ENCODE data around the gene C10orf62.
"Not testable (repeated sequence)": the region's sequence is repeated elsewhere in the genome, so short reads cannot be mapped to it uniquely, and the experiment has no call there.

C10orf62 gene

GRCh38 chr10:97564776-97565175 is 24.7 kb upstream of the C10orf62 start:
- no peak for DNase-seq

DNA sequence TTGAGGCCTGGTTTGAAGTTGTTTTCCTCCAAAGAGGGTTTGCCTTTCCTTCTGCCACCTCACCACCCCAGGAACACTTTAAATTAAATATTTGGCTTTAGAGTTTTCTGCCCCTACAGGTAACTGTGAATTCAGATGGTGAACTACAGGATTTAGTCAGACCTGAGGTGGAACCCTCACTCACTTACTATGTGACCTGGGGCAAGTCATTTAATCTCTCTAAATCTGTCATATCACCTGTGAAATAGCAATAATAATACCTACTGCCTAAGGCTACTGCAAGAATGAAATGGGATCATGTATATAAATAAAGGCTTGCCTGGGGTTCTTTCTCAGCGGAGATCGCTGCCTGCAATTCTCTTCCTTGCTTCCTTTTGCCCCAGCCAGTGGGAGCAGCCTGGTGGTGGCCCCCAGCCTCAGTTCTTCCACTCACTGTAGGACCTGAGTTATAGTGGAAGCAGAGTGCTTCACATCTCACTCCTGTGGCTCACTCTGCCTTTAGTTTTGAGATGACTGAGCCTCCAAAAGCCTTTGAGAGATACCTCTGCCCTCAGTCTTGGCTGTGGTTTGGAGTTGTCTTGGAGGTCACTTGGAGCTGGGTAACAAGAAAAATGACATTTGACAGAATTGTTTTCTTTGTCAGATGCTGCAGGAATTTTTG is 23.1 kb upstream of the C10orf62 start:
- no peak for DNase-seq

GRCh38 chr10:97567891-97568290 is 21.6 kb upstream of the C10orf62 start:
- DNase-seq = no peak

DNA sequence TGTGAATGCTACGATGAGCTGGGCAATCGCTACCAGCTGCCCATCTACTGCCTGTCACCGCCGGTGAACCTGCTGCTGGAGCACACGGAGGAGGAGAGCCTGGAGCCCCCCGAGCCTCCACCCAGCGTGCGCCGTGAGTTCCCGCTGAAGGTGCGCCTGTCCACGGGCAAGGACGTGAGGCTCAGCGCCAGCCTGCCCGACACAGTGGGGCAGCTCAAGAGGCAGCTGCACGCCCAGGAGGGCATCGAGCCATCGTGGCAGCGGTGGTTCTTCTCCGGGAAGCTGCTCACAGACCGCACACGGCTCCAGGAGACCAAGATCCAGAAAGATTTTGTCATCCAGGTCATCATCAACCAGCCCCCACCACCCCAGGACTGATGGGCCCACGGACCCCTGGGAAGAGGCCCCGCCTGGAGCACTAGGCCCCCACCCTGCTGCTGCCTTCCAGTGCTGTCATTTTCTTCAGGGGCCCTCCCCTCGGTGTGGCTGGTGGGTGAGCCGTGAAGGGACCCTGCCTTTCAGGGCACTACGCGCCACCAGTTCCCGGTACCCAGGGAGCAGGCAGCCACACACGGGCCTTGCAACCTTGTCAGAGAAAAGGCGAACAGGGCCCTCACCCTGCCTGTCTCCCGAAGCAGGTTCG is 19.3 kb upstream of the C10orf62 start:
- no peak for DNase-seq

- no peak for DNase-seq
Observed at GRCh38 chr10:97570789-97571471, 18.6 kb upstream of the C10orf62 start.

GRCh38 chr10:97571622-97572021 is 17.9 kb upstream of the C10orf62 start:
- DNase-seq = no peak

GRCh38 chr10:97572214-97572989 is 17.1 kb upstream of the C10orf62 start, which contains the start of gene ANKRD2:
TSS of gene ANKRD2 (plus strand) at chr10:97572779. CDS start at chr10:97572789, 10 bp downstream.
- DNase-seq = peak; percentile 58

DNA sequence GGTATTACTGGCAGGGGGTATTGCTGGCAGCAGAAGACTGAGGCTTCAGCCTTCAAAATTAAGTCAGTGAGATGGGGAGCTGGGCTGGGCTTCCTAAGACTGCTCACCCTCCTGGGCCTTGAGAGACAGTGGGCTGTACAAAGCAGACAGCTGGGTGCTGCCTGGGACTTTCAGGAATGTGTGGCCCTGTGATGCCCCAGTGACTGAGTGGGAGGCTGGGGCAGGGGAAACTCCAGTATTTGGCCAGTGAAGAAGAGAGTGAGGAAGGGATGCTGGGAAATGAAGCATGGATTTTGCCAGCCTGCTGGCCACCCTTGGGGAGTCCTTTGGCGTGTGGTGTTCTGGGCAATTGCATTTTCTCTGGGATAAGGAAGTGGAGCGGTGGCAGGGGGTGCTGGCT is 16.5 kb upstream of the C10orf62 start:
- DNase-seq = no peak

DNA sequence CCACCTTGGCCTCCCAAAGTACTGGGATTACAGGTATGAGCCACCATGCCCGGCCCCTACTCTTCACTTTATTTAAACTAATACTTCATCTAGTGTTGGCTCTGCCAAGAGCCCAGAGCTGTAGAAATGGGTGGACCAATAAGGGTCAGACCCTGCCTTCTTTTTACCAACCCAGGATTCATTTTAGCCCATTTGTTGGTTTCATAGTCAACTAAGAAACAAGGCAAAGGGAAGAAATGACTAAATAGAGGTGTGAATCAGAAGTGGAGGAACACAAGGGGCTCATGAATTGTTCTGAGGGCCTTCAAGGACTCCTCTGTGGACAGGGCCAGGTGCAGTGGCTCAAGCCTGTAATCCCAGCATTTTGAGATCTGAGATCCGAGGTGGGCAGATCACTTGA is 15.8 kb upstream of the C10orf62 start:
- DNase-seq = no peak

DNA sequence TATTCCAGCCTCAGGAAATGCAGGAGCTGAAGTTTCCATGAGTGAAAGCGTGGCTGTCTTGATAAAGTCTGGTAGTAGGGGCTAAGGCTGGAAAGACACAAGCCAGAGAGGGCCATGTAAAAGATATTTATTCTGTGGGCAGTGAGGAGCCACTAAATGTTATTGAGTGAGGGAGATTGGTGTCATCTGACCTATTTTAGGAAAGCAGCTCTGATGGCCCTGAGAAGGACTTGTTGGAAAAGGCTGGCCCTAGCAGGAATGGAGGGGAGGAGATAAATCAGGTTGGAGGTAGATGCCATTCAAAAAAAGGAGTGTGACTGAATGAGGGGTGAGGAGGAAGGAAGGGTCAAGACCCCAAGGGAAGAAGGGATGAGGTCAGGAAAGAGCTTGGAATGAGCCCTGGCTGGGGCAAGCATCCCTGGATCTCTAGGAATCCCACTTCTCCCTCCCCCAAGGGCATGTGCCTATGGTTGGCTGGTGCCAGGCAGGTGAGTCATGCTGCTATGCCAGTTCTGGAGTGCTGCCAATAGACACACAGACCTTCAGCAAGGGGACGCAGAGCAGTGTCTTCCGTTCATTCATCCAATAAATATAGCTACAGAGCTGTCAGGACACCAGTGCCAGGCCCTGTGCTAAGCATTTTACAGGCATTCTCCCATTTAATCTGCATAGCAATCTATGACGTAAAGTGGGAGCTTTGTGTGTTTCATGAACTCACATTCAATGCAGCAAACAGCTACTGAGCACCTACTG is 15.0 kb upstream of the C10orf62 start:
- DNase-seq = peak; percentile 27

DNA sequence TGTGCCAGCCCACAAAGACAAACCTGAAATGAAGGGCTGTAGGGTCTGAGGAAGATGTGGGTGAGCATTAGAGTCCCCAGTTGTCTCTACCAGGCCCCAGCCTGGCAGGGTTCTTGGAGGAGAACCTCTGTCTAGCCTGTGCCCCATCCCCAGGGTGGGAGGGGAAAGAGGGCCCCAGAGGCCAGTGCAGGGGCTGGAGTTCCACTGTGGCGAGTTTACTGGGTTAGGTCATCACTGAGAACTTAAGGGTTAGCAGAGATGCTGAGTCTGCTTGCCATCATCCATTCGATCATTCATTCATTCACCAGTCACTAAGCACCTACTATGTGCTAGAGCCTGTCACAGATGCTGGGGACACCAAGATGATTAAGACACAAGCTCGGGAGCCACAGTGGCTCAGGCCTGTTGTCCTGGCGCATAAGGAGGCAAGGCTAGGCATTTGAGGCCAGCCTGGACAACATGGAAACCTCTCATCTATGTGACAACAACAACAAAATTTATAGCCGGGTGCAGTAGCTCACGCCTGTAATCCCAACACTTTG is 14.3 kb upstream of the C10orf62 start:
- DNase-seq = peak; percentile 25

DNA sequence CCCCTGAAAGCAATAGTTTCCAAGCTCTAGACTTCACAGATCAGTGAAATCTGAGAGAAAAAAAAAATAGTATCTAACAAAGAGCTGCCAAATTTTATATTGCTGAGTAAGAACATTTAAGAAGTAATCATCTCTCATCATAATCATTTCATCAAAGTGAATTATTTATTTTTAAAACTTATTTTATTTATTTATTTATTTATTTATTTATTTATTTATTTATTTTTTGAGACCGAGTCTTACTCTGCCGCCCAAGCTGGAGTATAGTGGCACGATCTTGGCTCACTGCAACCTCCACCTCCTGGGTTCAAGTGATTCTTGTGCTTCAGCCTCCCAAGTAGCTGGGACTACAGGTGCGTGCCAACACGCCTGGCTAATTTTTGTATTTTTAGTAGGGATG is 13.0 kb upstream of the C10orf62 start:
- DNase-seq = not testable (repeated sequence)

GRCh38 chr10:97577701-97578100 is 11.8 kb upstream of the C10orf62 start:
- no peak for DNase-seq

- DNase-seq = no peak
Observed at GRCh38 chr10:97578171-97578844, 11.2 kb upstream of the C10orf62 start.

- no peak for DNase-seq
Observed at GRCh38 chr10:97580421-97581367, 8.8 kb upstream of the C10orf62 start.

- DNase-seq = no peak
Observed at GRCh38 chr10:97582169-97582568, 7.4 kb upstream of the C10orf62 start.

- no peak for DNase-seq
Observed at GRCh38 chr10:97583476-97583875, 6.0 kb upstream of the C10orf62 start.

DNA sequence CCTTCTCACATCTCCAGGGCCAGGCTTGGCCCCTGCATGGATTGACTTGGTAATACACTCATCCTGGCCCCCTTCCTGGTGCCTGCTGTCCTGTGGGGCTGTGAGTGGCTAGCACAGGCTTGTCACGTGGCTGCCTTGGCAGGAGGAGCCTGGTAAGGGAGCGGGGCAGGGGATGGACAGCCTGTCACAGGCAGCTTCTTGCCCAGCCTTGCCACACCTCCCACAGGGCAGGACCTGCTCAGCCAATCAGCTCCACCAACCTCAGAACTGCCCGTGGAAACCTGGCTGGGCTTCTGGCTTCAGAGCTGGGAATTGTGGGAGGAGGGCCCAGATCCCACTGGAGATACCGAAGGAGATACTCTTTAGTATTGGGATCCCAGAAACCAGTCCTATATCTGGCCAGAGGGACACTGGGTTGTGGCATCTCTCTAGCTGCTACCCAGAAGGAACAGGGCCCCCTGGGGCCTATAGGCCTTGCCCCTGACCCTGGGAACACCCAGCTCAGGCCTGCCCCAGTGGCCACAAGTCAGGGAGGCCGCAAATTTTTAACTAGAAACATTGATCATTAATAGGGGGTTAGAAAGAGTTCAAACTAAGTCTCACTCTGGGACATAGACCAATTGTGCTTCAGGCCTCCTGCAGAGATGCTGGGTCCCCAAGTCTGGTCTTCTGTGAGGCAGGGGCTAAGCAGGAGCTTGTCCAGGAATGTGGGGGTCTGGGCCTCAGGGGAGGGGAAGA is 5.3 kb upstream of the C10orf62 start, which contains the start of gene HOGA1:
HOGA1 (plus strand) TSS at position 330 of the 738 bp plus-strand sequence; CDS start at position 645, 315 bp downstream.
- peak; percentile 72 for DNase-seq

All from right kidney (tissue), 1 donor.